ENCODE results near the gene BASP1.
"Not testable (repeated sequence)": the region's sequence is repeated elsewhere in the genome, so short reads cannot be mapped to it uniquely, and the experiment has no call there.

BASP1 gene

GRCh38 chr5:17256171-17256570, 38.7 kb downstream of the BASP1 start:
- no peak for DNase-seq (ENCODE audit: low read depth)

GRCh38 chr5:17256839-17257238, 39.4 kb downstream of the BASP1 start:
- DNase-seq (ENCODE audit: low read depth), result no peak

- no peak for DNase-seq (ENCODE audit: low read depth)
These were observed 40.4 kb downstream of the BASP1 start for GRCh38 chr5:17257705-17258273.

GRCh38 chr5:17258431-17258830, 41.0 kb downstream of the BASP1 start:
- no peak for DNase-seq (ENCODE audit: low read depth)

GRCh38 chr5:17259012-17259411, 41.6 kb downstream of the BASP1 start:
- DNase-seq (ENCODE audit: low read depth), result not testable (repeated sequence)

- DNase-seq (ENCODE audit: low read depth), result no peak
These were observed 42.3 kb downstream of the BASP1 start for GRCh38 chr5:17259630-17260257.

- DNase-seq (ENCODE audit: low read depth), result no peak
These were observed 43.1 kb downstream of the BASP1 start for GRCh38 chr5:17260549-17260948.

GRCh38 chr5:17261075-17261474, 43.6 kb downstream of the BASP1 start:
- DNase-seq (ENCODE audit: low read depth), result no peak

- DNase-seq (ENCODE audit: low read depth), result no peak
These were observed 47.6 kb downstream of the BASP1 start for GRCh38 chr5:17265041-17265440.

GRCh38 chr5:17267106-17267505, 49.7 kb downstream of the BASP1 start:
- DNase-seq (ENCODE audit: low read depth), result no peak

- DNase-seq (ENCODE audit: low read depth), result no peak
These were observed 51.8 kb downstream of the BASP1 start for GRCh38 chr5:17269201-17269600.

- no peak for DNase-seq (ENCODE audit: low read depth)
These were observed 54.7 kb downstream of the BASP1 start for GRCh38 chr5:17272111-17272510.

GRCh38 chr5:17275289-17276158, 58.1 kb downstream of the BASP1 start:
- DNase-seq (ENCODE audit: low read depth), result no peak

GRCh38 chr5:17276445-17276844, 59.0 kb downstream of the BASP1 start:
- DNase-seq (ENCODE audit: low read depth), result no peak

GRCh38 chr5:17277907-17278306, 60.5 kb downstream of the BASP1 start:
- DNase-seq (ENCODE audit: low read depth), result no peak

GRCh38 chr5:17278931-17279330, 61.5 kb downstream of the BASP1 start:
- DNase-seq (ENCODE audit: low read depth), result no peak

- DNase-seq (ENCODE audit: low read depth), result no peak
These were observed 62.1 kb downstream of the BASP1 start for GRCh38 chr5:17279487-17279886.

- DNase-seq (ENCODE audit: low read depth), result no peak
These were observed 65.1 kb downstream of the BASP1 start for GRCh38 chr5:17282283-17283120.

GRCh38 chr5:17283121-17283415, 65.6 kb downstream of the BASP1 start:
- DNase-seq (ENCODE audit: low read depth), result no peak

GRCh38 chr5:17287501-17288155, 70.2 kb downstream of the BASP1 start:
- no peak for DNase-seq (ENCODE audit: low read depth)

- no peak for DNase-seq (ENCODE audit: low read depth)
These were observed 71.1 kb downstream of the BASP1 start for GRCh38 chr5:17288570-17288969.
